Measurements from ENCODE around the gene MAD2L2. TPM values are rescaled to one million over a fixed set of nuclear protein-coding genes. Genes with fewer than 3 reads are reported as not detected.

MAD2L2 gene
- total and polyA plus RNA-seq, 9 of the 15 experiments (the other 6 are each of a cell fraction or from before 2014, with no cell fraction given): 12.4 to 286 (median 143) TPM

GRCh38 chr1:11680270-11681070 is 478 bp downstream of the MAD2L2 start (continued):
- TF ChIP-seq ZNF740 (CRISPR knock-in tag; IDR thresholded peaks at IDR 0.05) (peak; percentile 21; the same call in 1 of the 2 replicates), ZNF740 (tag; IDR thresholded peaks at IDR 0.05) (no peak), ZBTB12 (CRISPR knock-in tag; IDR thresholded peaks at IDR 0.05) (no peak), ILK (tag; IDR thresholded peaks at IDR 0.05; ENCODE audit: borderline replicate concordance, low read depth) (no peak), TBP (optimal IDR thresholded peaks at IDR 0.05; ENCODE audit: low read depth, low read length) (no peak), ZNF146 (CRISPR knock-in tag; IDR thresholded peaks at IDR 0.05; ENCODE audit: unreplicated experiment) (no peak), ZFP36 (IDR thresholded peaks at IDR 0.05; ENCODE audit: low read depth, low read length, partially characterized antibody) (peak; percentile 41), CTCF (IDR thresholded peaks at IDR 0.05 in 2 of 3, conservative IDR thresholded peaks at IDR 0.05 in 1 of 3; ENCODE audit: insufficient read depth in 2 of 3, low read depth in 1 of 3, low read length in 3 of 3) (no peak), RB1 (IDR thresholded peaks at IDR 0.05; ENCODE audit: low read depth) (no peak), PHF20 (IDR thresholded peaks at IDR 0.05; ENCODE audit: partially characterized antibody) (peak; percentile 86), SMAD4 (CRISPR knock-in tag; conservative IDR thresholded peaks at IDR 0.05) (no peak), EP300 (IDR thresholded peaks at IDR 0.05; ENCODE audit: low read length) (no peak), CCAR2 (IDR thresholded peaks at IDR 0.05; ENCODE audit: low read depth, low read length) (no peak), ATF7 (IDR thresholded peaks at IDR 0.05) (no peak), ZNF41 (CRISPR knock-in tag; conservative IDR thresholded peaks at IDR 0.05) (no peak), TRIM28 (IDR thresholded peaks at IDR 0.05) (no peak), POLR3A (IDR thresholded peaks at IDR 0.05; ENCODE audit: borderline replicate concordance, extremely low read depth, insufficient read depth, insufficient read length) (no peak), HDAC6 (IDR thresholded peaks at IDR 0.05; ENCODE audit: low read depth, low read length) (no peak), ZNF24 (IDR thresholded peaks at IDR 0.05) (no peak), MTF1 (CRISPR knock-in tag; IDR thresholded peaks at IDR 0.05; ENCODE audit: borderline replicate concordance) (no peak), NFIX (CRISPR knock-in tag; IDR thresholded peaks at IDR 0.05; ENCODE audit: low read depth) (no peak), ZC3H4 (CRISPR knock-in tag; IDR thresholded peaks at IDR 0.05; ENCODE audit: borderline replicate concordance) (no peak; the same call in 1 of the 2 replicates)
- TF ChIP-seq, protein P1, sequence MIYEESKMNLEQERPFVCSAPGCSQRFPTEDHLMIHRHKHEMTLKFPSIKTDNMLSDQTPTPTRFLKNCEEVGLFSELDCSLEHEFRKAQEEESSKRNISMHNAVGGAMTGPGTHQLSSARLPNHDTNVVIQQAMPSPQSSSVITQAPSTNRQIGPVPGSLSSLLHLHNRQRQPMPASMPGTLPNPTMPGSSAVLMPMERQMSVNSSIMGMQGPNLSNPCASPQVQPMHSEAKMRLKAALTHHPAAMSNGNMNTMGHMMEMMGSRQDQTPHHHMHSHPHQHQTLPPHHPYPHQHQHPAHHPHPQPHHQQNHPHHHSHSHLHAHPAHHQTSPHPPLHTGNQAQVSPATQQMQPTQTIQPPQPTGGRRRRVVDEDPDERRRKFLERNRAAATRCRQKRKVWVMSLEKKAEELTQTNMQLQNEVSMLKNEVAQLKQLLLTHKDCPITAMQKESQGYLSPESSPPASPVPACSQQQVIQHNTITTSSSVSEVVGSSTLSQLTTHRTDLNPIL (CRISPR knock-in tag; IDR thresholded peaks at IDR 0.05): no peak
